K562 (cell line): ENCODE results near the gene SEC14L5. TPM values are rescaled to one million over a fixed set of nuclear protein-coding genes. Genes with fewer than 3 reads are reported as not detected.

ENCODE experiments used
- C11orf30 ChIP-seq: fragments of 450-650 bp; IDR thresholded peaks from 2 replicates; pipeline ENCODE4 v1.6.1; 2016; ENCODE audit warnings: low read depth, mild to moderate bottlenecking
- CBFA2T3 ChIP-seq: fragments of 450-650 bp; IDR thresholded peaks from 2 replicates; pipeline ENCODE4 v1.6.1; 2017
- E2F5 ChIP-seq: sonication (generic); formaldehyde crosslinking; IDR thresholded peaks from 2 replicates; pipeline ENCODE4 v1.8.0; 2022; ENCODE audit warnings: mild to moderate bottlenecking, missing genetic modification reagents
- FIP1L1 ChIP-seq: fragments of 200-400 bp; formaldehyde crosslinking; IDR thresholded peaks from 2 replicates; pipeline ENCODE4 v1.6.1; 2018; ENCODE audit warnings: mild to moderate bottlenecking, low read depth, low read length; ENCODE audit not compliant: poor library complexity, severe bottlenecking
- GABPB2 ChIP-seq: fragments of 250-450 bp; sonication (Bioruptor Pico); conservative IDR thresholded peaks from 2 replicates; pipeline ENCODE4 v1.5.1; 2021; ENCODE audit warnings: mild to moderate bottlenecking
- ILK ChIP-seq: fragments of 450-650 bp; IDR thresholded peaks from 2 replicates; pipeline ENCODE4 v1.6.1; 2016; ENCODE audit warnings: missing genetic modification characterization, low read depth, mild to moderate bottlenecking, missing compliant biosample characterization, moderate library complexity, borderline replicate concordance
- JUN ChIP-seq, 2 experiments: sonication (generic) in 1 of 2; formaldehyde crosslinking in 1 of 2; IDR thresholded peaks; 2 replicates each; pipeline versions ENCODE4 v1.6.1 to v1.8.0; 2012 to 2022; ENCODE audit warnings: borderline replicate concordance in 2 of 2, mild to moderate bottlenecking in 2 of 2, improper control_type of control experiment in 1 of 2, low read depth in 1 of 2, low read length in 1 of 2, missing genetic modification reagents in 1 of 2
- LCOR ChIP-seq: sonication (generic); formaldehyde crosslinking; IDR thresholded peaks from 2 replicates; pipeline ENCODE4 v1.8.0; 2022; ENCODE audit warnings: mild to moderate bottlenecking, missing genetic modification reagents
- MAFF ChIP-seq: IDR thresholded peaks from 2 replicates; pipeline ENCODE4 v1.6.1; 2012; ENCODE audit warnings: low read length, improper control_type of control experiment
- NCOA1 ChIP-seq: fragments of 450-650 bp; IDR thresholded peaks from 2 replicates; pipeline ENCODE4 v1.6.1; 2016; ENCODE audit warnings: low read depth
- NELFE ChIP-seq: IDR thresholded peaks from 2 replicates; pipeline ENCODE4 v1.6.1; 2011; ENCODE audit warnings: mild to moderate bottlenecking; ENCODE audit not compliant: insufficient read depth, insufficient read length
- POLR2AphosphoS5 ChIP-seq: IDR thresholded peaks from 2 replicates; pipeline ENCODE4 v1.6.1; 2011; ENCODE audit warnings: mild to moderate bottlenecking, low read depth, low read length, moderate library complexity; ENCODE audit not compliant: control insufficient read depth, insufficient read depth
- STAT5A ChIP-seq: IDR thresholded peaks from 2 replicates; pipeline ENCODE4 v1.6.1; 2012; ENCODE audit warnings: low read length, inconsistent platforms, borderline replicate concordance
- TCF7L2 ChIP-seq: fragments of 150-350 bp; IDR thresholded peaks from 2 replicates; pipeline ENCODE4 v1.6.1; 2016; ENCODE audit warnings: low read depth, mild to moderate bottlenecking, low read length, moderate library complexity
- ZNF146 ChIP-seq: IDR thresholded peaks from one replicate; pipeline ENCODE4 v1.6.1; 2018; ENCODE audit warnings: missing compliant biosample characterization; ENCODE audit not compliant: unreplicated experiment
- ZNF24 ChIP-seq: fragments of 450-650 bp; IDR thresholded peaks from 2 replicates; pipeline ENCODE4 v1.6.1; 2016
- ZNF311 ChIP-seq: fragments of 250-450 bp; sonication (Bioruptor Pico); IDR thresholded peaks from 2 replicates; pipeline ENCODE4 v1.4.0; 2020; ENCODE audit warnings: mild to moderate bottlenecking, moderate library complexity
- ZNF316 ChIP-seq: fragments of 450-650 bp; IDR thresholded peaks from 2 replicates; pipeline ENCODE4 v1.6.1; 2016
- polyA plus RNA-seq, 8 experiments: library from polyadenylated mRNA; depleted of rRNA in 4 of 8; stranded (reverse) in 5 of 8; unstranded in 3 of 8; fragments of >200 nt; fragmentation: Nextera tagmentation in 2 of 8; fragmentation: Illumina TruSeq in 1 of 8; extraction: Ambion mirVana in 2 of 8; extraction: Trizol in 1 of 8; gene quantifications; 2 replicates each; pipeline versions ENCODE4 v1.2.1 to v1.2.3, GENCODE V29; 2011 to 2014; ENCODE audit warnings: inconsistent platforms in 1 of 8, missing spikeins in 1 of 8
- total RNA-seq, 7 experiments: library from RNA; depleted of rRNA in 6 of 7; stranded (reverse); fragments of >200 nt in 6 of 7; fragmentation: Illumina TruSeq in 2 of 7; extraction: Trizol in 2 of 7; gene quantifications; 2 replicates each; pipeline versions ENCODE4 v1.2.1 to v1.2.3, GENCODE V29; 2011 to 2021; ENCODE audit warnings: low replicate concordance in 1 of 7
- TF ChIP-seq, protein P1 (sequence below): fragments of 450-650 bp; IDR thresholded peaks from 2 replicates; pipeline ENCODE4 v1.6.1; 2016; ENCODE audit warnings: mild to moderate bottlenecking
- TF ChIP-seq, protein P2 (sequence below): fragments of 450-650 bp; IDR thresholded peaks from 2 replicates; pipeline ENCODE4 v1.6.1; 2016; ENCODE audit warnings: borderline replicate concordance
- TF ChIP-seq, protein P3 (sequence below): fragments of 450-650 bp; conservative IDR thresholded peaks from 2 replicates; pipeline ENCODE4 v1.6.1; 2016; ENCODE audit warnings: missing genetic modification characterization, low read depth, mild to moderate bottlenecking, control low read depth, missing compliant biosample characterization
- TF ChIP-seq, protein P4 (sequence below): fragments of 250-450 bp; sonication (Bioruptor Pico); IDR thresholded peaks from 2 replicates; pipeline ENCODE4 v1.8.0; 2021; ENCODE audit warnings: borderline replicate concordance, mild to moderate bottlenecking, moderate library complexity; ENCODE audit not compliant: poor library complexity, severe bottlenecking

SEC14L5 gene
- total and polyA plus RNA-seq, 9 of the 15 experiments (the other 6 are each of a cell fraction or from before 2014, with no cell fraction given), result 0.11 TPM; not detected in 8

- TF ChIP-seq JUN (IDR thresholded peaks at IDR 0.05; ENCODE audit: borderline replicate concordance, low read depth, low read length) (no peak), JUN (CRISPR knock-in tag; IDR thresholded peaks at IDR 0.05; ENCODE audit: borderline replicate concordance) (no peak), MAFF (peak; percentile 36; the same call in 1 of the 2 replicates), NELFE (no peak), GABPB2 (no peak), ZNF146 (no peak), C11orf30 (peak; percentile 41; the same call in 1 of the 2 replicates), STAT5A (no peak), ZNF316 (peak; percentile 54; the same call in 1 of the 2 replicates), CBFA2T3 (peak; percentile 42), NCOA1 (no peak), FIP1L1 (no peak), ILK (tag) (no peak), ZNF24 (no peak), E2F5 (CRISPR knock-in tag) (no peak), POLR2AphosphoS5 (no peak), LCOR (CRISPR knock-in tag) (no peak), TCF7L2 (no peak), ZNF311 (no peak)
- TF ChIP-seq, protein P1, sequence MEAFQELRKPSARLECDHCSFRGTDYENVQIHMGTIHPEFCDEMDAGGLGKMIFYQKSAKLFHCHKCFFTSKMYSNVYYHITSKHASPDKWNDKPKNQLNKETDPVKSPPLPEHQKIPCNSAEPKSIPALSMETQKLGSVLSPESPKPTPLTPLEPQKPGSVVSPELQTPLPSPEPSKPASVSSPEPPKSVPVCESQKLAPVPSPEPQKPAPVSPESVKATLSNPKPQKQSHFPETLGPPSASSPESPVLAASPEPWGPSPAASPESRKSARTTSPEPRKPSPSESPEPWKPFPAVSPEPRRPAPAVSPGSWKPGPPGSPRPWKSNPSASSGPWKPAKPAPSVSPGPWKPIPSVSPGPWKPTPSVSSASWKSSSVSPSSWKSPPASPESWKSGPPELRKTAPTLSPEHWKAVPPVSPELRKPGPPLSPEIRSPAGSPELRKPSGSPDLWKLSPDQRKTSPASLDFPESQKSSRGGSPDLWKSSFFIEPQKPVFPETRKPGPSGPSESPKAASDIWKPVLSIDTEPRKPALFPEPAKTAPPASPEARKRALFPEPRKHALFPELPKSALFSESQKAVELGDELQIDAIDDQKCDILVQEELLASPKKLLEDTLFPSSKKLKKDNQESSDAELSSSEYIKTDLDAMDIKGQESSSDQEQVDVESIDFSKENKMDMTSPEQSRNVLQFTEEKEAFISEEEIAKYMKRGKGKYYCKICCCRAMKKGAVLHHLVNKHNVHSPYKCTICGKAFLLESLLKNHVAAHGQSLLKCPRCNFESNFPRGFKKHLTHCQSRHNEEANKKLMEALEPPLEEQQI, result no peak
- TF ChIP-seq, protein P2, sequence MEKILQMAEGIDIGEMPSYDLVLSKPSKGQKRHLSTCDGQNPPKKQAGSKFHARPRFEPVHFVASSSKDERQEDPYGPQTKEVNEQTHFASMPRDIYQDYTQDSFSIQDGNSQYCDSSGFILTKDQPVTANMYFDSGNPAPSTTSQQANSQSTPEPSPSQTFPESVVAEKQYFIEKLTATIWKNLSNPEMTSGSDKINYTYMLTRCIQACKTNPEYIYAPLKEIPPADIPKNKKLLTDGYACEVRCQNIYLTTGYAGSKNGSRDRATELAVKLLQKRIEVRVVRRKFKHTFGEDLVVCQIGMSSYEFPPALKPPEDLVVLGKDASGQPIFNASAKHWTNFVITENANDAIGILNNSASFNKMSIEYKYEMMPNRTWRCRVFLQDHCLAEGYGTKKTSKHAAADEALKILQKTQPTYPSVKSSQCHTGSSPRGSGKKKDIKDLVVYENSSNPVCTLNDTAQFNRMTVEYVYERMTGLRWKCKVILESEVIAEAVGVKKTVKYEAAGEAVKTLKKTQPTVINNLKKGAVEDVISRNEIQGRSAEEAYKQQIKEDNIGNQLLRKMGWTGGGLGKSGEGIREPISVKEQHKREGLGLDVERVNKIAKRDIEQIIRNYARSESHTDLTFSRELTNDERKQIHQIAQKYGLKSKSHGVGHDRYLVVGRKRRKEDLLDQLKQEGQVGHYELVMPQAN, result no peak
- TF ChIP-seq, protein P3, sequence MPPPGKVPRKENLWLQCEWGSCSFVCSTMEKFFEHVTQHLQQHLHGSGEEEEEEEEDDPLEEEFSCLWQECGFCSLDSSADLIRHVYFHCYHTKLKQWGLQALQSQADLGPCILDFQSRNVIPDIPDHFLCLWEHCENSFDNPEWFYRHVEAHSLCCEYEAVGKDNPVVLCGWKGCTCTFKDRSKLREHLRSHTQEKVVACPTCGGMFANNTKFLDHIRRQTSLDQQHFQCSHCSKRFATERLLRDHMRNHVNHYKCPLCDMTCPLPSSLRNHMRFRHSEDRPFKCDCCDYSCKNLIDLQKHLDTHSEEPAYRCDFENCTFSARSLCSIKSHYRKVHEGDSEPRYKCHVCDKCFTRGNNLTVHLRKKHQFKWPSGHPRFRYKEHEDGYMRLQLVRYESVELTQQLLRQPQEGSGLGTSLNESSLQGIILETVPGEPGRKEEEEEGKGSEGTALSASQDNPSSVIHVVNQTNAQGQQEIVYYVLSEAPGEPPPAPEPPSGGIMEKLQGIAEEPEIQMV (tag), result no peak
- TF ChIP-seq, protein P4, sequence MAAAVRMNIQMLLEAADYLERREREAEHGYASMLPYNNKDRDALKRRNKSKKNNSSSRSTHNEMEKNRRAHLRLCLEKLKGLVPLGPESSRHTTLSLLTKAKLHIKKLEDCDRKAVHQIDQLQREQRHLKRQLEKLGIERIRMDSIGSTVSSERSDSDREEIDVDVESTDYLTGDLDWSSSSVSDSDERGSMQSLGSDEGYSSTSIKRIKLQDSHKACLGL (CRISPR knock-in tag), result no peak
Observed at GRCh38 chr16:4989391-4990006, 31.4 kb downstream of the SEC14L5 start (continued).
